ENCODE results near the gene BICDL1. TPM values are rescaled to one million over a fixed set of nuclear protein-coding genes. Genes with fewer than 3 reads are reported as not detected.

BICDL1 gene
- total and polyA plus RNA-seq, 10 of the 15 experiments (the other 5 are each of a cell fraction or from before 2014, with no cell fraction given) = 0.72 to 12.3 (median 4.2) TPM

DNA sequence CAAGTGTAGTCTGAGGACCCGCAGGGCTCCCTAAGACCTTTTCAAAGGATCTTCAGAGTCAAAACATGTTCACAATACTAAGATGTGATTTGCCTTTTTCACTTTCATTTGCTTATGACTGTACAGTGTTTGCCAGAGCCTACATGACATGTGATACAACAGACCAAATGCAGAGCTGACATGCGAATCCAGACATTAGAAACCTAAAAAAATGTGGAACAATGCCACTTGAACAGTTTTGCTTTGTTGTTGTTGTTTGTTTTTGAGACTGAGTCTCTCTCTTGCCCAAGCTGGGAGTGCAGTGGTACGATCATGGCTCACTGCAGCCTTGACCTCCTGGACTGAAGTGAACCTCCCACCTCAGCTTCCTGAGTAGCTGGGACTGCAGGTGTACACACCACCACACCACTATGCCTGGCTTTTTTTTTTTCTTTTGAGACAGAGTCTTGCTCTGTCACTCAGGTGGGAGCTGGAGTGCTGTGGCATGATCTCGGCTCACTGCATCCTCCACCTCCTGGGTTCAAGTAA is 132.8 kb downstream of the BICDL1 start (continued):
- TF ChIP-seq, protein P1, sequence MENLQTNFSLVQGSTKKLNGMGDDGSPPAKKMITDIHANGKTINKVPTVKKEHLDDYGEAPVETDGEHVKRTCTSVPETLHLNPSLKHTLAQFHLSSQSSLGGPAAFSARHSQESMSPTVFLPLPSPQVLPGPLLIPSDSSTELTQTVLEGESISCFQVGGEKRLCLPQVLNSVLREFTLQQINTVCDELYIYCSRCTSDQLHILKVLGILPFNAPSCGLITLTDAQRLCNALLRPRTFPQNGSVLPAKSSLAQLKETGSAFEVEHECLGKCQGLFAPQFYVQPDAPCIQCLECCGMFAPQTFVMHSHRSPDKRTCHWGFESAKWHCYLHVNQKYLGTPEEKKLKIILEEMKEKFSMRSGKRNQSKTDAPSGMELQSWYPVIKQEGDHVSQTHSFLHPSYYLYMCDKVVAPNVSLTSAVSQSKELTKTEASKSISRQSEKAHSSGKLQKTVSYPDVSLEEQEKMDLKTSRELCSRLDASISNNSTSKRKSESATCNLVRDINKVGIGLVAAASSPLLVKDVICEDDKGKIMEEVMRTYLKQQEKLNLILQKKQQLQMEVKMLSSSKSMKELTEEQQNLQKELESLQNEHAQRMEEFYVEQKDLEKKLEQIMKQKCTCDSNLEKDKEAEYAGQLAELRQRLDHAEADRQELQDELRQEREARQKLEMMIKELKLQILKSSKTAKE (IDR thresholded peaks at IDR 0.05; ENCODE audit: low read depth, poor library complexity, severe bottlenecking) = peak; percentile 65
- TF ChIP-seq ZBED1 (IDR thresholded peaks at IDR 0.05; ENCODE audit: borderline replicate concordance) = 0 out of 2 replicates have a peak, but pooled peaks have one; percentile 42
- TF ChIP-seq BCL11A (IDR thresholded peaks at IDR 0.05; ENCODE audit: low read depth, low read length) = 0 out of 2 replicates have a peak, but pooled peaks have one; percentile 46
- TF ChIP-seq RAD51 (IDR thresholded peaks at IDR 0.05) = peak; percentile 82
- TF ChIP-seq NFIC (IDR thresholded peaks at IDR 0.05; ENCODE audit: low read depth, low read length) = peak; percentile 78; the same call in 1 of the 2 replicates
- 0 out of 2 replicates have a peak, but pooled peaks have one; percentile 14 for TF ChIP-seq CBX5 (IDR thresholded peaks at IDR 0.05; ENCODE audit: low read depth)
- no peak for TF ChIP-seq ZNF622 (IDR thresholded peaks at IDR 0.05)
- TF ChIP-seq MTA2 (IDR thresholded peaks at IDR 0.05; ENCODE audit: low read depth) = peak; percentile 44; the same call in 1 of the 2 replicates
- TF ChIP-seq CREB1 (IDR thresholded peaks at IDR 0.05; ENCODE audit: low read depth) = no peak
- TF ChIP-seq MXI1 (IDR thresholded peaks at IDR 0.05; ENCODE audit: low read depth, low read length) = 0 out of 2 replicates have a peak, but pooled peaks have one; percentile 28
- TF ChIP-seq STAT3 (IDR thresholded peaks at IDR 0.05; ENCODE audit: low read depth, low read length) = 0 out of 2 replicates have a peak, but pooled peaks have one; percentile 30
- TF ChIP-seq NBN (IDR thresholded peaks at IDR 0.05) = peak; percentile 75; the same call in 1 of the 2 replicates
- 0 out of 2 replicates have a peak, but pooled peaks have one; percentile 29 for TF ChIP-seq POLR2AphosphoS2 (IDR thresholded peaks at IDR 0.05; ENCODE audit: low read depth, low read length)
- peak in 1 of 2 experiments; percentile 25; a peak in 1 of 4 replicates for TF ChIP-seq BHLHE40 (IDR thresholded peaks at IDR 0.05; ENCODE audit: borderline replicate concordance in 1 of 2, low read depth in 2 of 2, low read length in 1 of 2)
